Activated CD4-positive, alpha-beta T cell treated with anti-CD3 and anti-CD28 coated beads, Interleukin-10, Interleukin-2, amounts not matched to agents 100 ng/mL and 50 ng/mL, durations not matched to agents 16 hours and 8 hours (primary cell): ENCODE results near the gene STXBP6.

ENCODE experiments used
- DNase-seq: peaks from one replicate; pipeline ENCODE4 v3.0.0-alpha.2; 2020

Gene STXBP6

DNA sequence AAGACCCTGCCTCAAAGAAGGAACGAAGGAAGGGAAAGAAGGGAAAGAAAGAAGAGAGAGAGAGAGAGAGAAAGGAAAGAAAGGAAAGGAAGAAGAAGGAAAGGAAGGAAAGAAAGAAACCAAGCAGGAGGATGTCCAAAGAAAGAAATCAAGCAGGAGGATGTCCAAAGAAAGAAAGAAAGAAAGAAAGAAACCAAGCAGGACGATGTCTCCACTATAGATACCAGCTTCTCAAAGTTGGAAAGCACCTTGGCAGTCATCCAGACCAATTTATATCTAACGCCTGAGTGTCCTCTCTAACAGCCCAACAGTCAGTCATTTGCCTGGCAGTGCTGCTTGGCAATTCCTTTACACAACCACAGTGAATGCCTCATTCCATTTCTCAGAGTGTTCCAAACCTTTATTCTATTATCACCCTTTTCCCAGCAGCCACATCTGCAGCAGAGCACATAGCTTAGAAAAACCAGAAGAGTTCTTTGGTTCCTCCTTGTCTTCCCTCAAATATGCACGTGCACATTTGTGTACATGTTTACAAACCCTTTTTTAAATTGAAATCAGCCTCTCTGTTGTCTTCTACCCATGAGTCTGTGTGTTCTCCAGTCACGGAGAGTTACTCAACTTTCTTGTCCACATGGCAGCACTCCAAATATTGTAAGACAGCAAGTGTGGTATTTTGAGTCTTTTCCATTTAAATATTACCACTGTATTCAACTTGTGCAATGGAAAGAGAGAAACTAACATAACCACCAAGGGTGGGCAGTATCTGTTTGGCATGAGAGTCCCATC is 138.4 kb downstream of the STXBP6 start:
- no peak for DNase-seq

DNA sequence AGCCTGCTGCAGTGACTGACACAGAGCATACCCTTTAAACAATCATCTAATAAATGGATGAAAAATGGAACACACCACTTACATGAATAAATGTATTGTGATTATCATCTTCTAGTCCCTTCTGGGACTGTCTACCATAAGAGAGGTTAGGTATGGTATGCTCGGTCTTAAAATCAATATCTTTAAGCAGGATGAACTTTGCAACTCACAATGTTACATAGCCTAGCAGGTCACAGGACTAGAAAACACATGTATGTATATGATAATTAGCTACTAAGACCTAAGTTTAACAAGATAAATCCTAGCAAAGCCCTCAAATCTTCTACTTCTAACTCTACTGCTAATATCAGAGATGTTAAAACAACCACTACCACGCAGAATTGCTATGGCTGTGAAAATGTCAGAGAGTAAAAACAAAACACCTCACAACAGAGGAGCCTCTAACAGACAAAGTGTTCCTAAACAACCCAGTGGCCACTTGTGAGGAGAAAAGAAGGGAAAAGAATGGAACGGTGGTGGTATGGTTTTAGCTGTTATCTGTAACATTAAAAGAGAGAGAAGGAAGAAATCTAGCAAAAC is 139.4 kb downstream of the STXBP6 start:
- DNase-seq = no peak

DNA sequence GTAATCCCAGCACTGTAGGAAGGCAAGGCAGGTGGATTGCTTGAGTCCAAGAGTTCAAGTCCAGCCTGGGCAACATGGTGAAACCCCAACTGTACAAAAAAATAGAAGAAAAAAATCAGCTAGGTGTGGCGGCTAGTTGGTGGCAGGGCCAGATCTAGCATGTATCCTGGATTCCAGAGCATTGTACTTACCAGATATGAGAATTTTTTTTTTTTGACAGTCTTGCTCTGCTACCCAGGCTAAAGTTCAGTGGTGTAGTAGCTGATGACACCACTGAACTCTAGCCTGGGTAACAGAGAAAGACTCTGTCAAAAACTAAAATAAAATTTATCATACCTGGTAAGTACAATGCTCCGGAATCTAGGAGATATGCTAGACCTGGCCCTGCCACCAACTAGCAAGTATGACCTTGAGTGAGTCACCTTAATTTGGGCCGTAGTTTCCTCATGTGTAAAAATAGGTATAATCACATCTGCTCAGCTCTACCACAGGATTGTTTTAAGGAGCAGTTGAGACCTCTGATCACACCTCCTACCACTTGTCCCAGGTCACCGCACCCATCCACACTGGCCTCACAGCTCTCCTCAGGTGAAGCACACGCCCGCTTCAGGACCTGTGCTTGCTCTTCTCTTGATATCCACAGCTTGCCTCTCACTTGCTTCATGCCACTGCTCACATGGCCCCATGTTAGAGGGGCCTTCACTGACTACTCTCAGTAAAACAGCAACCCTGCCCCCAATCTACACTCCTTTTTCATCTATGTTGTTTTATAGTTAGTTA is 140.2 kb downstream of the STXBP6 start:
- DNase-seq = no peak

DNA sequence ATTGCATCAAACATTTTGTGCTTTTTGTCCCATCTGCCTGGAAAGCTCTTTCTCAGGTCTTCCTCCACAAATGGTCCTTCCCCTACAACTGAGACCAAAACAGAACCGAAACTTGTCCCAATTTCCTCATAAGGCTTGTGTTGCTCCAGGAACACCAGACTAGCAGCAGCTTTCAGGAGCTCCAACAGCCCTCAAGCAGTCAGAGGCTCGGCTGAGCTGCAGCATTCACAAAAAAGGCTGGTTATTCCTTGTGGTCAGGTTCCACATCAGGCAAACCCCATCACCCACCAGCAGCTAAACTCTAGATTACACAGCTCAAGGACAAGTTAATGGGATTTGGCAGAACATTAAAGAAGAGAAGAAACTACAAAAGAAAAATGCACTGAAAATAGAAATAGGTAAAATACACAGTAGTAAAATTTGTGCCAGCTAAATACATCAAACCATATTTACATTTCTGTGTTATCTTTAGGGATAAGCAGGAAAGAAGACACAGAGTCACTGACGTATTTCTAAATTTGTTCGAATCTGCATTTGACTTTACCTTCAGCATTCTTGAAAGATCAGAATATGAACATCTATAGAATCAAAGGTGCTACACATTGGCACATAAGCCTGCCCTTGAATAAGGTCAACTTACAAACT is 141.2 kb downstream of the STXBP6 start:
- DNase-seq = no peak

DNA sequence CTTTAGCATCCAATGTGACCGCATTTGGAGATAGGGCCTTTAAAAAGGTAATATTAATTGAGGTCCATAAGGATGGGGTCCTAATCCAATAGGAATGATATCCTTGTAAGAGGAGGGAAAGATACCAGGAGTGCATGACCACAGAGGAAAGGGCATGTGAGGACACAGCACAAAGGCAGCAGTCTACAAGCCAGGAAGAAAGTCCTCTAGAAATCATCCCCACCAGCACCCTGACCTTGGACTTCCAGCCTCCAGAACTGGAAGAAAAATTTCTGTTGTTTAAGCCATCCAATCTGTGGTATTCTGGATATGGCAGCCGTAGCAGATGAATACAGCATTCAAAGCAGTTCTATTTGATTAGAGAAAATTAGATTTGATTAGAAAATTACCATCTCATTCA is 145.4 kb downstream of the STXBP6 start:
- no peak for DNase-seq

DNA sequence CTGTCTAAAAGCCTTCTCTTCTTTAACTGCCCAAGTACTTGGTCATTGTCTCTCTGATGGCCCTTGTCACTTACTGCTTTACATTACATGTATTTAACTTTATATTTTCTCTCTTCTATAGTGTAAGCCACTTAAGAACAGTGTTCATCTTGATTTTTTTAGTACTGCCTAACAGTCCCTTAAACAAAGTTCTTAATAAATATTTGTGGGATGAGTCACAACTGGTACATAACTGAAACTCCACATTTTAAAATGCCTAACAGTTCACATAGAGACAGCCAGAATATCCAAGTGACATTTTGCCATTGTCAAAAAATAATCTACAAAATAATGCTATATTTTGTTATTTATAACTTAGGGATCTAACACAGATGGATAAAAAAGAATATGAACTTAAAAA is 146.6 kb downstream of the STXBP6 start:
- no peak for DNase-seq

DNA sequence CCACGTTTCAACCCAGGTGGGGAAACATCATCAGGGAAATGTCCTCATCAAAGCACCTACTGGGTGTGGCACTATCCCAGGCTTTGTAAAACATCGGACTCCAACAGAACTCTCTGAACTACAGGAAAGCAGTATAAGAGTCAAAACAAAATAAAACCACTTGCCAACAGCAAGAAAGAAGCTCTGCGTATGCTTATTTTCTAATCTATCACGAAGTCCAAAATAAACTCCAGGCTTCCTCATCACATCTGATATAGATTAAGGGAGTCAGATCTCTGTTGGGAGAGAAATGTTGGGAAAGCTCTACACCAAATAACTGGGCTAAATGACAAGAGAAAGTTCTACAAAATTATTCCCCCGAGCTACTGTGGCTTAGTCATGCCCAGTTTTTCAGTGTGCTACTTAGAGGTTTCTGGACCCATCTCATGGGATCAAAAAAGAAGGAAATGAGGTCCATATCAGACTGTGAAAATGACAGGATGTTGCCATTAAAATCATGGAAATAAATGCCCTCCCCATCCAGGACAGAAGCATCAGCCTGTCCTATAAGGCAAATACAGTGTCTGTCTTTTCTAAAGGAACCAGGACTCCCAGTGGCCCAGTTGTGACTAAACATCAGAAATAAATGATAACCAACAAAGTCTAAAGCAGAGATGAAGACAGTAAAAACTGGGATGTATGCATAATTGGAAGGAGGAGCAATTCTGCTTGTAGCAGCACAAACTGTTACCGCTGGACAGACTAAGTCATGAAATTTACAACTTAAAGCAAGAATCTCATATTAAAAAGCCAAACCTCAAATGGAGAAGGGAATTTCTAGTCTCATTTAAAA is 149.5 kb downstream of the STXBP6 start:
- no peak for DNase-seq

DNA sequence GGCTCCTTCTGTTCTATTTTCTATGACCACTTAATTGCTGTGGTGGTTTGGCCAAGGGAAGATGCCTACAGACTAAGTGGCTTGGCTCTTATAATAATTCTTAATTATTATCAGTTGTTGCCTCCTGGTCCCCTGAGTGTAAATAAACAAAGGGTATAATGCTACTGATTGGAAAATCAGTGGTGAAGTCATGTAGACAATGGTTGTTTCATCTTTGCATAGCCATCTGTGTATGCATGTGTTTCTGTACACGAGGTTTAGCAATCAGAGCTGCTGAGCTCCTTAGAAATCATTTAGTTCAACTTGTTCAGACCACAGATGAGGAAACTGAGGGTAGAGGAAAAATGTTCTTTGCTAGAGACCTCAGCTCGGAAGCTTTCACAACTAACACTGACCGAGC is 152.2 kb downstream of the STXBP6 start:
- DNase-seq = no peak

DNA sequence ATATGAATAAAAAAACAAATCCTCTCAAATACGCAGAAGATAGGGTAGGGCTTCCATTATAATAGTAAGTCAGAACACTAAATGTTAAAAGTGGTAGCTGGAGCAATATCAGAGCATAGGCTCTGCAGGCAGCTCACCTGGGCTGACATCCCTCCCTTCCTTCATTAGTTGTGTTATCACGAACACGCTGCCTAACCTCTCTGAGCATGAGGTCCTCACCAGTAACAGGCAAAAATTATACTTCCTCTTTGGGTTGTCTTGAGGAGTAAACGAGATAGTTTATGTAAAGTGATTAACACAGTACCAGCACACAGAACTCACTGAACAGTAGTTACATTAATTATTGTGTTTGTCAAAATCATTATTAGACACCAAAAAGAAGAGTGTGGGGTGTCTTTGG is 154.3 kb downstream of the STXBP6 start:
- no peak for DNase-seq

DNA sequence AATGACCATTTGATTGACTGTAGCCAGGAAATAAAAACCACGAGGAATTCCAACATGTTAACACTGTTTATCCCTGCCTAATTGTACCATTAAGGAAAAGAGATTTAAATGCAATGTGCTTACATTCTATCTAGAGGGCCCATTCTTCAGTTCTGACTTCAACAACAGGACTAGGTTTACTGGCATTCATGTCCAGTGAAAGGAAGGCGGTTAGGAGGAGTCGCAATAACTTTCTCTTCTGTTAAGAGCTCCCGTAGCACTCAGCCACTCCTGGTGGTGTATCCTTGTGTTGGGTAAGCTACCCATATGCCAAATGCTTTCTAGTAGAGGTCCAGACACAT is 154.7 kb downstream of the STXBP6 start:
- DNase-seq = no peak

DNA sequence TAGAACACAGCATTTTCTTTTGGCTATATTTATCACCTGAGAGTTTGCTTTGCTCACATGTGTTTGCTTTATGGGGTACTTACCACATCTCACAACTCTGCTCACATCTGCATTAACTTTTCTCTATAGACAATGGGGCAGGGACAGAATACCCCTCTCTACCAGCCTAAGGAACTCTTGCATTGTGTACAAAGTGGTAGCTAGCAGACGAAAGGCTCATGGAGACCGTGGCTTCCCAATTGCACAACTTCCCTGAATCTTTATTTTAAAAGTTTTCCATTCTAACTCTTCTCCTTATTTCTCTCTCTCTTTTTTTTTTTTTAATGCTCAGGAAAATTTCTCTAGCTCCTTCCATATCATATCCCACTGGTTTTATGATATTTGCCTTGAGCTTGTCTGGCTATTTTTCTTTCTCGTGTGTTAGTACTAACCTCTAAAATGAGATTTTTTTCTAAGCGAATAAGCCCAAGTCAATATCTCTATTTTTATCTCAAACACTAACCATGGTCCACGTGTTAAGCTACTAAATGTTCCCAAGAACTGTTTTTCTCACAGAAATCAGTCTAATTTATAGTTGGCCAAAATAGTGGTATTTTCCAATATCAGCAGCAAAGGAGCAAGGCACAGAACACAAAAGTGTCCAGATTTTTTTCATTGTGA is 155.2 kb downstream of the STXBP6 start:
- no peak for DNase-seq

DNA sequence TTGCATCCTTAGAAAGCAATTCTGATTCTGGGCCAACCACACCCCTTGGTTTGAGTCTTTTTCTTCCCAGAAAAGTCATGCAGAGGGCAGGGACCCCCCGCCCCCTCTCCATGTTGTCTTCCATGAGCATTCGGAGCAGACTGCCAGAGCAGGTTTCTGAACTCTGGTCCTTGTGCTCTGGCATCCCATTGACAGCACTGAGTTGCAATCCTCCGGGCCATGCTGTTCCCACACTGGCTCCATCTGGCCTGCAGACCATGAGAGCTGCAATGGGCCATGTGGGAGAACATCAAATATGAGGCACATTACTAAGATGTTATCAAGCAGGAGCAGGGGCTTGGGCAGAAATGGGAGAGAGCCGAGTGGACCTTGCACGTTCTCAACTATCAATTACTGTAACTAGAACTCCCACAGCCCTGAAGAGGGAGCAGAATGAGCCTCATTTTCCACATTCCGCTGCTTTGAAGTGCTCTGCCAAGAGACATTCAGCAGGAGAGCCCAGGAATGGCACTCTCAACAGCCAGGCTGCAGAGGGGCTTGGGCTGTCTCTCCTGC is 157.4 kb downstream of the STXBP6 start:
- no peak for DNase-seq

DNA sequence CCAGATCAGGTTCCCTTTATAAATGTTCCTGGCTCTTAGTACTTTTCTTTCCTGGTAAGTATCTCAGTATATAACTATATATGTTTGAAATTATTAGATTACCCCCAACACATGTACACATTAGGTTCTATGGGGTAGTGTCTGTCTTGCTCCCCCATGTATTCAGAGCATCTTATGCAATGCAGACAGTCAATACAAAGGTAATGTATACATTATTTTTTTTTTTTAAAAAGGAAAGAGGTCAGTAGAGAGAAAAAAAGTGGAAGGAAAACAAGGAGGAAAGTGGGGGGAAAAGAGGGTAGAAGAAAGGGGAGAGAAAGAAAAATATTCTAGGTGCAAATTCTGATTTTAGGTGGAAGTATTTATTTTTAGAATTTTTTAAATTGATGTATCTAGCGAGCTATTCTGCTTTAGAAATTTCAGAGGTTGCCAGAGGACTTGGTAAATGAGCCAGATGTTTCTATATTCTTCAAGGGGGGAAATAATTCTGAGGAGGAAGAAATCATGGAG is 157.9 kb downstream of the STXBP6 start:
- DNase-seq = no peak

DNA sequence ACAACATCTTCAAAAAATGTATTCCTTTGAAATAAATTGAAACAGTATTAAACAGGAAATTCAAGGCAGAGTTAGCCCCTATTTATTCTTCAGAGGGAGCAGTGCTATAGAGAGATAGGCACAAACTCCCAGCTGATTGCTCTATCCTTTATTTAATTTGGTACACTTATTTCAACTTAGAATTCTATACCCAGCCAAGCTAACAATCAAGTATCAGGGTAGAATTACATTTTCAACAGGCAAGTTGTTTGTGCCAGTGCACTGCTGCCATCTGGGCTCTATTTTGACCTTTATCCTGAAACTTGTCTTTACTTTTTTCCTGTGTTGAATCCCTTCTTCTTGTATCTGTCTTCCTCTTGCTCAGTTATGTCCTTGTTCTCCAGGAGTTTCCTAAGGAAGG is 159.2 kb downstream of the STXBP6 start:
- DNase-seq = no peak

DNA sequence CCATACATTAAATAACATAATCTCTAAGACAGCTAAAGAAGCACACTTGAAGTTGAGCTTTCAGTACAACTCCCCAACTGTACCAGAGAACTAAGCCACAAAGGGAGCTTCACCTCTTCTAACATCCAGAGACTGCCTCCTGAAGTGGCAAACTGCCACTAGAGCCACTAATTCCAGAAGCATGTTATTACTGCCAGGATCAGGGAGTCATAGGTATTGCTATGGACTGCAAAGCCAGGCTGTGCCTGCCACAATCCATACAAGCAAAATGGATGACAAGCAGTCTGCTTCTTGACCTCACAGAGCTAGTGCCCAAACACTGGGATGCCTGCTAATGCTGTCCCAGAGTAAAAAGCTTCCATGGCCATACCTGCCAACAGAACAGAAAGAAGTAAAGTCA is 160.1 kb downstream of the STXBP6 start:
- DNase-seq = no peak

DNA sequence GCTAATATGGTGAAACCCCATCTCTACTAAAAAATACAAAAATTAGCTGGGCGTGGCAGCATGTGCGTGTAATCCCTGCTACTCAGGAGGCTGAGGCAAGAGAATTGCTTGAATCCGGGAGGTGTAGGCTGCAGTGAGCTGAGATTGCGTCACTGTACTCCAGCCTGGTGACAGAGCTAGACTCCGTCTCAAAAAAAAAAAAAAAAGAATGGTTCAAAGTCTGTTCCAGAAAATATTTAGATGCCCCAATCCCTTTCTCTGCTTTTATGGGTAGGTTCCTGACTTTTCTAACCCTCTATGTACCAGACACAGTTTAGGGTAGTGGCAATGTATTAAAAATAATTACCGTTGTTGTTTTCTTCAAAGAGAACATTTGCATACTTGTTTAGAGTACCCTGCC is 161.4 kb downstream of the STXBP6 start:
- no peak for DNase-seq

DNA sequence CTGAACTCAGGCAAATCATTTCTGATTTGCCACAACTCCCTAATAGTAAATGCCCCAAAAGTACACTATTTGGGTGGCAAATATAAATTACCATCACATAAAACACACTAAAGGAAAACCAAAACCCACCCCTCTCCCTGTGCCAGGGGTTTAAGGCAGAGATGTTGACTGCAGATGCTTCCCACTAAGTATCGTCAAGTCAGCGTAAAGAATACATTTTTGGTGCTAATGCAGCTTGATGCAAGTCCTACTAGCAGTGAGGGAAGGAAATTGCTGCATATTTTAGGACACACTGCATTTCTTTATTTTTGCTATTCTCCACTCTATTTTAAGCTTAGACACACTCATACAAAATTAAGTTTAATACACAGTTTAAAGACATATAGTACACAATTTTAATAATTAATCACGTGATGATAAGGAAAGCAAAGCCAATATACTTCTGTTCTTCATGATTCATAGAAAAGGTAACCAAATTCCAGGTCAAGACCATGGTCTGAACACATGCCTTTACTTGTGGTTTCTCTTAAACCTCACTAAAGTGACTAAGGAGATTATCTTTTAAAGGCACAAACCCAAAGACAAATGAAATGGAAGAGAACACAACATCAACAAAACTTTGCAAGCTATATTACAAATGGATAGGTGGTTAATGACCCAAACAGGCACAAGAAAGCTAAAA is 162.2 kb downstream of the STXBP6 start:
- DNase-seq = no peak

DNA sequence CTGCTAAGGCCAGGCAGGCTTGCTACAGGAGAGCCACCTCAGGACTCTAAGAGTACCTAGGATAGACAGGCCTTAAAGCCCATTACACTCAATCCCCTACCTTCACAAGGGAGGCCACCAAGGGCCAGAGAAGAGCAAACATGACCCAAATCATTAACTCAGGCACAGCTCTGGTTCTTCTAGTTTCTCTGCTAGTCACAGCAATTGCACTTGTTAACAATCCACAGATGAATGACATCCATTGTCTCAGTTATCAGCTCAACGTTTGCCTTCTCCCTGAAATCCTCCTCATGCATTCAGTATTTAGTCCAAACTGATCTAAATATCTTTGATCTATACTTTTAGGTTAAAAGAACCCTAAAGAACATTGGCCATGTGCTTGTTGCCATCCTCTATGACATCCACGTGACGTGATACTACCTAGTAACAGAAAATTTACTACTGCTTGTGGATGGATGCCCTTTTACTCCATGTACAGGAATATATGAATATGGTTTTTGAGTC is 164.5 kb downstream of the STXBP6 start:
- no peak for DNase-seq

DNA sequence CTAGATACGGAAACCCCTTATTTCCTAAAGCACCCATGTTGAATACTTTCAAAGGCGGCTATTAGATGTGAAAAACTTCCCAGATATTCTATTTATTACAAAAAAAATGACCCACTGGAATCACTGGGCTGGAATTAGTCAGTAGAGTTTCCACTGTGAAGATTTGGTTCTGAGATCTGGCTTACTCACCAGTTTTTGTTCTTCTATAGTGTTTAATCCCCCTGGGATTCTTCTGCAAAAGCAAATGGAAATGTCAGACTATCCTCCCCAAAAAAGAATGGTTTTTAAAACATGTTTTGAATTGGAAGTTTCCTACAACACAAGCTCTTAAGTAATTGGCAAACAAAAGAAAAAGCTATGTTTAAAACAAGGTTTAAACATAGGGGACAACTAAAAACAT is 166.4 kb downstream of the STXBP6 start:
- no peak for DNase-seq

DNA sequence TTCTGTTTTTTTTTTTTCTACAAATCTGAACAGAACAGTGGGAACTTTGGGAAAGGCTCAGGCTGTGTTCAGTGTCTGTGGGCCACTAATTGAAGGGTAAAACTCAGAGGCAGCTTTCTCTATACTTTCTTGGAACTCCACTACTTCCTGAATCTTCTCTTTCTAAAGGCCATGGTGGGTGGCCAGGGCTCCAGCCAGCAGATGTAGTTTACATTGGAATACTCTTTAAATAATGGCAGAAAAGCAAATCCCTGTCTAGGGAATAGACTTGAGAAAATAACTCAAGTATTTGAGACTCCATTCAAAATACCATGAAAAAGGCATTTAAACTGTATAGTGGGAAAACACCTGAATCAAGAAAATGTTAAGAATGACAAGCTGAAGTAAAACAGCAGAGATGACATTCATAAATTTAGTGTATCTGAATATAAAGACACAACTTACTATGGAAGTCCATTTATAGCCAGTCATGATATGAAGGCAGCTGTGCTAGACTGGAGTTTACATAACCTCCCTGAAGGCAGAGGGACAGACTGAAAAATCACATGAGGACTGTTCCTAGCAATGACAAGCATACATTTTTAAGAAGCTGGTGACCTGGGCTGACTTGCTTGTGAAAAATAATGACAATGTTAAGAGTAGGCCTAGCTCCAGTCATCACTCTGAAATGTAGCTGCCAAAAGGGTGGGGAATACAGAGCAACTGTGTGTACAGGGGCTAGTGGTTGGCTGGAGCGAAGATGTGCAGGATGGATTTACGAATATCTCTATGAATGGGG is 168.6 kb downstream of the STXBP6 start:
- DNase-seq = no peak
